GM19239 (cell line): ENCODE results near the gene TOX2.

ENCODE experiments used
- DNase-seq: peaks from one replicate; pipeline ENCODE4 v3.0.0; 2011; ENCODE audit warnings: low spot score; ENCODE audit not compliant: insufficient read length
- FAIRE-seq: peaks from 2 replicates; lab custom pipeline; 2011; peaks lifted over from hg19 to GRCh38; lab: Jason Lieb, UNC

TOX2 gene

DNA sequence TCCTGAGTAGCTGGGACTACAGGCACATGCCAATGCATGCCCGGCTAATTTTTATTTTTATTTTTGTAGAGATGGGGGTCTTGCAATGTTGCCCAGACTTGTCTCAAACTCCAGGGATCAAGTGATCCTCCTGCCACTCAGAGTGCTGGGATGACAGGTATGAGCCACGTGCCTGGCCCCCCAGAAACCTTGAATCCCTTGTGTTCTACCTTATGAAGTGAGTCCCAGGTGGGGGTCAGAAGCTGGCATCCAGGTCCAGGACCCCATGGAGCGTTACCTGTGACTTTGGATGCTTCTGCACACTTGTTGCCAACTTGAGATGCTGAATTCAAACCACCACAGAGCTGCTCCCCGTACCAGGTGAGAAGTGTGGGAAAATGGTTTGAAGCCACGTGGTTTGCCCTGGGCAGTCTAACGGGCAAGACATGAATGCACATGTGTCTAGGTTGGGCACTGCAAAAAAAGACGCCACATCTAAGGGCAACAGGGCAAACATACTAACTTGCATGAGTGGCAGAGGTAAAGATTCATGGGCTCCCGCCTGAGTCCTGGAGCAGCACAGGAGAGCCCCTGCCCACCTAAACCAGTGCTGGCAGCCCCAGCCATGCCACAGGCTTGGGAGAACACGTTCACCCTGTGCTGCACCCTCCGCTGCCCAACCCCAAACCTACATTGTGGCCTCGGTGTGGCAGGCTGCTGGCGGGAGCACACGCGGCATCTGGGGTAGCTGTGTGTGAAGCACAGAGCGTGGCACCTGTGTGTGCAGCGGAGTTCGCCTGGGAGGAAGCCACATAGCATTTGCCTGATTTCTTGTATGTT lies 171.2 kb downstream of the TOX2 start:
- FAIRE-seq: no peak
- DNase-seq: no peak

DNA sequence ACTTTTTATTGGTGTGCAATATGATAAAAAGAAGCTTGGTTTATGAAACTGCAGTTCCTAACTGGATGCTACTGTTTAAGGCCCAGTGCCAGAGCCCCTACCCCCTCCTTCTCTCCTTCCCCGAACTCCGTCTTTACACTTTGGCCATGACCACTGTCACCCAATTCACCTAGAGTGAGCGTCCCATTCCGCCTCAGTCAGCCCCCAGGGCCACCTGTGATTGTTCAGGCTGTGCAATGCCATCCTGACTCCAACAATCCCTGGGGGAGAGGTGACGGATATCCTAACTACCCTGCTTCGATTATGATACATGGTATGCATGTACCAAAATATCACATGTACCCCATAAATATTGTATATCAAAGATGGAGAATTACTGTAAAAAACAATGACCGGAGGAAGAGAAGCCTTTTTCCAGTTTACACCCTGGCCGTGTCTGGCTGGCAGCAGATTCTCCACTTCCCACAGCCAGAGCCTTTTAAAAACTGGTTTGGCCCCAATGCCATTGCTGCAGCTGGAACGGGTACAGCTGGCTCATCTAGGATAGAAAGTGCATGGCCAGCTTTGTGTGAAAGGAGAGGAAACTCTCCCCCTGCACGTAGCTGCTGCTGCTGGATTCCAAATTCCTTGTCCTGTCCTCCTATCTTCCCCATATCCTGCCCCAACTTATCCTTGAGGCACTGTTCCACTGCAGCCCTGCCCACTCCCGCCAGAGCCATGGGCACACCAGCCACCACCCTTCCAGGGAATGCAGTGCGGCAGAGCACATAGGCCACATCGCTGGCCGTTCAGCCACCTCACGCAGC lies 172.6 kb downstream of the TOX2 start:
- DNase-seq (no peak), FAIRE-seq (no peak)

GRCh38 chr20:44087857-44088120 lies 173.1 kb downstream of the TOX2 start:
- DNase-seq: no peak
- no peak for FAIRE-seq

DNA sequence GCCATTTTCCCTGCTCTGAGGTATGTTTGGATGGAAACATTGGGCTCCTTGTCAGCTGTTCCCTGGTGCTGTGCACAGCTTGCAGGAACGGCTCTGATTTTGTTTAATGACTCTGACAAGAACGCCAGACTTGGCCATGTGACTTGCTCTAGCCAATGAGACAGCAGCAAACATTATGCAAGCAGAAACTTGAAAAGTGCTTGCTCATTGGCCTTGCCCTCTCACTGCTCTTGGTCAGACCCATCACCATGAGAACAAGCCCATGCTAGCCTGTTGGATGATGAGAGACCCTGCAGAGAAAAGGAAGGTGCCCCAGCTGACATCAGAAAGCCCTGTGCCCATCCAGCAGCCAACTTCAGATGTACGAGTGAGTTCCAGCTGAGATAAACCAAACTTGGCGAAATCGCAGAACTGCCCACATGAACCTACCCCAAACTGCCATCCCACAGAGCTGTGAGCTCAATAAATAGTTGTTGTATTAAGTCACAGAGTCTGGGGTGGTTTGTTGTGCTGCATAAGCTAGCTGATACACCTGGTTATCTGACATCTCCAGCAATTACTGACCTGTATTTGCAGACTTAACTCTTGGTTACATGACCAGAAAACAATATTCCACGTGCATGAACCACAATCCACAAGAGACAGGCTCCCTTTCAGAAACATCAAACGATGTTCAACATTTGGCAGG lies 175.5 kb downstream of the TOX2 start:
- FAIRE-seq (no peak), DNase-seq (no peak)

DNA sequence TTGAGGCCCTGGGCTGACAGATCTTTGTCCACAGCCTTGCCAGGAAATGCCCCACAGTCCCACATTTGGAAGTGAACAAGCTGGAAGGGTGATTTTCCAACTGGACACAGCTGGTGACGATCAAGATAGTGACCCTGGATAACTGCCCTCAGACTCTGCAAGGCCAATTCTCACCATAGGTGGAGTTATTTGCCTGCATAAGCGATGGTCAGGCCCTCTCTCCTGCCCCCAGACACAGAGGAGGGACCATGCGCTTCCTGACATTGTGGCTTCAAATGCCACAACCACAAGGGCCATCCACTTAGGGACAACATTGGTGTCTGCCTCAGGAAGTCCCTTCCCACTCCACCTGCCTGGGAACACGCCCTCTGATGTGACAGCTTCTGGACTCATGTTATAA lies 176.4 kb downstream of the TOX2 start:
- DNase-seq (no peak), FAIRE-seq (no peak)

GRCh38 chr20:44092551-44093248 lies 178.0 kb downstream of the TOX2 start:
- DNase-seq: no peak
- FAIRE-seq: no peak

DNA sequence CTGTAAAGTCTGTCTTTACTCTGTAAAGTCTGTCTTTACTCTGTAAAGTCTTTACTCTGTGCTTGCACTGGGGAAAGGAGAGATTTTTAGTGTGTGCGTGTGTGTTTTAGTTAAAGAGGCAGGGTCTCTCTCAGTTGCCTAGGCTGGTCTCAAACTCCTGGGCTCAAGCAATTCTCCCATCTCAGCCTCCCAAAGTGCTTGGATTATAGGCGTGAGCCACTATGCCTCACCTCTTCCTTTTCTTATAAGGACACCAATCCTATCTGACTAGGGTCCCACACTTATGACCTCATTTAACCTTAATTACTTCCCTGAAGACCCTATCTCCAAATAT lies 178.6 kb downstream of the TOX2 start:
- no peak for FAIRE-seq
- no peak for DNase-seq

GRCh38 chr20:44095831-44096230 lies 181.2 kb downstream of the TOX2 start:
- FAIRE-seq (no peak), DNase-seq (no peak)

DNA sequence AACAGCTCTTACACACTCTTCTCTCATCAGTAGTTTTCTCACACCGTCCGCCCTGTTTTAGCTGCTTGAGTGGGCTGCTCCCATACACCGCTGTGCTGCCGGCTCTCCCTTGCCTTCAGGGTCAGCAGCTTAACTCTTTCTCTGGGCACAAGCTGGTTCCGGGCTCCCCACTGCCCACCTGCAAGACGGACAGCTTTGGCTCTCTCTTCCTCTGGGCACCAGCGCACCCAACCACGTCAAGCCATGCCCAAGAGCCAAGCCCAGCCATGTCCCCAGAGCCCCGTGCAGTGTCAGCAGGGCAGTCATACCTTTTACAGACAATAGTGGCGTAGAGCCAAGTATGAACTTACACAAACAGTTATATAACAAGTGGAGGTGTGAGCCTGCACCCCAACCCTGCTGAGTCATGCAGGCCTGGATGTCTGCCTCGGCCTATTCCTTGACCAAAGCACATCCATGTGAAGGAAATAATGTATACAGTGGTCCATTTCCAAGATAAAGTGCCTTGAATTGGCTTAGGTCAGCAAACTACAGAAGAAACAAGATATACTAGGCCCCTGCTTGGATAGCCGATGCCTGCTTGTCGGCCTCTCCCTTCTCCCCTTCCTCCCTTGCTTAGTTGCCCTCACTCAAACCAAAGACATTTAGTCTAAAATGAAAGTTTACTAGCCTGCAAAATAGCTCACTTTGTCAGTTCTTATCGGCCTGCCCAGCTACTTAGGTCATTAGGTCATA lies 183.0 kb downstream of the TOX2 start:
- FAIRE-seq (no peak), DNase-seq (no peak)

DNA sequence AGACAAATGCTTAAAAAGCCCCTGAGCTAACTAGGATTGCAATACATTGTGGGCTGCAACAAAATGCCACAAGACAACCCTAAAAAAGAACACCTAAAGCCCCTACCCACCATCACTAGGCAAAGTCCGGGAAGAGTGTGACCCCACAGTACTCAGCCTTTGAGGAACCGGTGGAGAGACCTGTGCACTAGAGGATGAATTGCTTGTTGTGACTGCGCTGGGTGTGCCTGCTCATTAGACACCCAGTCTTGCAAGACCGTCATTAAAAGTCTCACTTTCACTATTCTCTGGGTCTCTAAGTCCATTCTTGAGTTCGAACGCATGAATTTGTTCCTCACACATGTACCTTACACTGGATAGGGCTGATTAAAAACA lies 183.6 kb downstream of the TOX2 start:
- FAIRE-seq (no peak), DNase-seq (no peak)

- no peak for FAIRE-seq
- DNase-seq: no peak
These were observed 184.0 kb downstream of the TOX2 start for GRCh38 chr20:44098657-44099056.

DNA sequence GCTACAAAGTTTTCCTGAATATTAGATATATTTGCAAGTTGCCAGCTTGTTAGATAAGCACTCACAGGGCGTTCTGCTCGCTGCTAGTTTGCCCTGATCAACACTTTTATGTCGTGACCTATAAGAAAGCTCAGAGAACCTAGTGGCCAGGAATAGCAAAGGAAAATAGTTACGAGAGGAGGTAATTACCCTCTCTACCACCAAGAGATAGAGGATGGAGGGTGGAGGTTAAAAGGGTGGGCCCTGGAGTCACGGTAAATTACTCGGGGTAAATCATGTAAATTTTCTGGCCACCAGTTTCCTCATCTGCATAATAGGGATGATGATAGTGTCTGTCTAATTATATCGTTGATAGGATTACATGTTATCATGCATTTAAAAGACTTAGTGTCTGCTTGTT lies 185.2 kb downstream of the TOX2 start:
- DNase-seq (no peak), FAIRE-seq (no peak)

GRCh38 chr20:44102582-44102981 lies 187.9 kb downstream of the TOX2 start:
- DNase-seq (no peak), FAIRE-seq (no peak)

GRCh38 chr20:44104798-44105517 lies 190.3 kb downstream of the TOX2 start:
- FAIRE-seq (no peak), DNase-seq (no peak)

DNA sequence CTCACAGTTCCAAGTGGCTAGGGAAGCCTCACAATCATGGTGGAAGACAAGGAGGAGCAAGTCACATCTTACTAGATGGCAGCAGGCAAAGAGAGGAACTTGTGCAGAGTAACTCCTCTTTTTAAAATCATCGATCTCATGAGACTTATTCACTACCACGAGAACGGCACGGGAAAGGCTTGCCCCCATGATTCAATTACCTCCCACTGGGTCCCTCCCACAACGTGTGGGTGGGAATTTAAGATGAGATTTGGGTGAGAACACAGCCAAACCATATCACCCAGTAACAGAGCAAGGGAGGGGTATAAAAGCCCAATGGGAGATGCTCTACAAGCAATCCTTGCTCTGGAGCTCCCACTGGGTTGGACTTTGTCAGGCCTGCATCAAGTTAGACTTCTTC lies 192.0 kb downstream of the TOX2 start:
- no peak for DNase-seq
- no peak for FAIRE-seq

DNA sequence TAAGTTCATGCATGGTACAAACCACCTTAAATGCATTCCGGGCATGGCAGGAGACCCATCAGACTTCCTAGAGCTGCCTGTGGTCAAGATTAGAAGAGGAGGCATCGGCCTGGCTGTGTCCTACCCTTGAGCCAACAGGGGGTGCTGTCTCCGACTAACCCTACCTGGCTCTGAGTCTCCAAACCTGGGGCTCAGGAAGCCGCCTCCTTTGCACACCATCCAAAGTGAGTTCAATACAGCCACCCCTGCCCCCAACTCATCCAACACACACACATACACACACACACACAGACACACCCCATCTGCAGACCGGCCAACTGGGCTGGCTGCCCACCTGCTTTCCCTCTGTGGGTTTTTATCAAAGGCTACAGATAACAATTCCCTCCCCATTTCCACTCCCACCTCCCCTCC lies 195.3 kb downstream of the TOX2 start:
- FAIRE-seq (no peak), DNase-seq (no peak)

- FAIRE-seq: no peak
- DNase-seq: no peak
These were observed 196.3 kb downstream of the TOX2 start for GRCh38 chr20:44110816-44111568.

- no peak for FAIRE-seq
These were observed 197.2 kb downstream of the TOX2 start for GRCh38 chr20:44111712-44112335.

More at GRCh38 chr20:44111712-44112335, 197.2 kb downstream of the TOX2 start:
- DNase-seq: no peak
